ENCODE measurements around the gene LAMB4.

LAMB4 gene, protein sequence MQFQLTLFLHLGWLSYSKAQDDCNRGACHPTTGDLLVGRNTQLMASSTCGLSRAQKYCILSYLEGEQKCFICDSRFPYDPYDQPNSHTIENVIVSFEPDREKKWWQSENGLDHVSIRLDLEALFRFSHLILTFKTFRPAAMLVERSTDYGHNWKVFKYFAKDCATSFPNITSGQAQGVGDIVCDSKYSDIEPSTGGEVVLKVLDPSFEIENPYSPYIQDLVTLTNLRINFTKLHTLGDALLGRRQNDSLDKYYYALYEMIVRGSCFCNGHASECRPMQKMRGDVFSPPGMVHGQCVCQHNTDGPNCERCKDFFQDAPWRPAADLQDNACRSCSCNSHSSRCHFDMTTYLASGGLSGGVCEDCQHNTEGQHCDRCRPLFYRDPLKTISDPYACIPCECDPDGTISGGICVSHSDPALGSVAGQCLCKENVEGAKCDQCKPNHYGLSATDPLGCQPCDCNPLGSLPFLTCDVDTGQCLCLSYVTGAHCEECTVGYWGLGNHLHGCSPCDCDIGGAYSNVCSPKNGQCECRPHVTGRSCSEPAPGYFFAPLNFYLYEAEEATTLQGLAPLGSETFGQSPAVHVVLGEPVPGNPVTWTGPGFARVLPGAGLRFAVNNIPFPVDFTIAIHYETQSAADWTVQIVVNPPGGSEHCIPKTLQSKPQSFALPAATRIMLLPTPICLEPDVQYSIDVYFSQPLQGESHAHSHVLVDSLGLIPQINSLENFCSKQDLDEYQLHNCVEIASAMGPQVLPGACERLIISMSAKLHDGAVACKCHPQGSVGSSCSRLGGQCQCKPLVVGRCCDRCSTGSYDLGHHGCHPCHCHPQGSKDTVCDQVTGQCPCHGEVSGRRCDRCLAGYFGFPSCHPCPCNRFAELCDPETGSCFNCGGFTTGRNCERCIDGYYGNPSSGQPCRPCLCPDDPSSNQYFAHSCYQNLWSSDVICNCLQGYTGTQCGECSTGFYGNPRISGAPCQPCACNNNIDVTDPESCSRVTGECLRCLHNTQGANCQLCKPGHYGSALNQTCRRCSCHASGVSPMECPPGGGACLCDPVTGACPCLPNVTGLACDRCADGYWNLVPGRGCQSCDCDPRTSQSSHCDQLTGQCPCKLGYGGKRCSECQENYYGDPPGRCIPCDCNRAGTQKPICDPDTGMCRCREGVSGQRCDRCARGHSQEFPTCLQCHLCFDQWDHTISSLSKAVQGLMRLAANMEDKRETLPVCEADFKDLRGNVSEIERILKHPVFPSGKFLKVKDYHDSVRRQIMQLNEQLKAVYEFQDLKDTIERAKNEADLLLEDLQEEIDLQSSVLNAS (N-terminal part only)

GRCh38 chr7:108130261-108130660, at the start of gene LAMB4:
LAMB4 (minus strand) TSS chr7:108130361; CDS start chr7:108123164, 7,197 bp downstream.
- peaks cover 10% of the 10 kb centered on the region for H3K27me3 Mint-ChIP-seq
- peaks cover 6% of the 10 kb centered on the region for H3K4me1 Mint-ChIP-seq
- H3K27ac Mint-ChIP-seq: no peak within 1 kb of the TSS
- H3K36me3 Mint-ChIP-seq (ENCODE audit: low read depth): no peaks in the 10 kb centered on the region
- no peak for ATAC-seq
- DNase-seq: no peak
- no peaks in the 10 kb centered on the region for H3K9me3 Mint-ChIP-seq
- H3K4me3 Mint-ChIP-seq: no peak within 1 kb of the TSS

GRCh38 chr7:108178398-108178797, 48.2 kb upstream of the LAMB4 start:
- H3K4me1 Mint-ChIP-seq: no peaks in the 10 kb centered on the region
- no peaks in the 10 kb centered on the region for H3K27me3 Mint-ChIP-seq
- ATAC-seq (no peak), DNase-seq (no peak)
- no peak overlapping the region for H3K4me3 Mint-ChIP-seq
- H3K36me3 Mint-ChIP-seq (ENCODE audit: low read depth): no peaks in the 10 kb centered on the region
- H3K9me3 Mint-ChIP-seq: no peaks in the 10 kb centered on the region
- H3K27ac Mint-ChIP-seq: no peak overlapping the region

DNA sequence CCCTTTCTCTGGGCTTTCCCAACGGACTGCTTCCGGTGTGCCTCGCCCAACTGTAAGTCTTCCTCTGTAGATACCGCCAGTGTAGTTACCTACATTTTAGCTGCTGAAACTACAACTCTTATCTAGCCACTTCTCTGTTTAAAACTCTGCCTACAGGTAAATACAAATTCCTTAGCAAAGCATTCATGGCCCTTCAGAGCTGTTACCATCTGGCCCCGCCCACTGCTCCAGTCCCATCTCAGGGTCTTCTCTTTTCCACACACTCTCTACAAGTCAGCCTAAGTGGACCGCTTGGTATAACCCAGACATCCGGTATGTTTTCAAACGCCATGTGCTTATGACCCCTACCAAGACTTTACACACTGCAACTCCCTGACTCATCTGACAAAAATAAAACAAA, 41.0 kb upstream of the LAMB4 start:
- Mint-ChIP-seq H3K27me3 (no peaks in the 10 kb centered on the region), H3K4me1 (no peaks in the 10 kb centered on the region), H3K4me3 (no peak overlapping the region), H3K36me3 (ENCODE audit: low read depth) (no peaks in the 10 kb centered on the region), H3K27ac (no peak overlapping the region), H3K9me3 (no peaks in the 10 kb centered on the region)
- DNase-seq (no peak), ATAC-seq (no peak)

GRCh38 chr7:108170251-108170650, 40.1 kb upstream of the LAMB4 start:
- DNase-seq (no peak), ATAC-seq (no peak)
- no peaks in the 10 kb centered on the region for H3K9me3 Mint-ChIP-seq
- no peak overlapping the region for H3K4me3 Mint-ChIP-seq
- no peaks in the 10 kb centered on the region for H3K36me3 Mint-ChIP-seq (ENCODE audit: low read depth)
- no peak overlapping the region for H3K27ac Mint-ChIP-seq
- H3K4me1 Mint-ChIP-seq: no peaks in the 10 kb centered on the region
- no peaks in the 10 kb centered on the region for H3K27me3 Mint-ChIP-seq

- H3K4me1 Mint-ChIP-seq: no peaks in the 10 kb centered on the region
- ATAC-seq: no peak
- H3K9me3 Mint-ChIP-seq: peaks cover 3% of the 10 kb centered on the region
- H3K27ac Mint-ChIP-seq: no peak overlapping the region
- no peak overlapping the region for H3K4me3 Mint-ChIP-seq
- no peaks in the 10 kb centered on the region for H3K27me3 Mint-ChIP-seq
- H3K36me3 Mint-ChIP-seq (ENCODE audit: low read depth): peaks cover 2% of the 10 kb centered on the region
- no peak for DNase-seq
Measured at GRCh38 chr7:108167460-108167859, 37.3 kb upstream of the LAMB4 start.

DNA sequence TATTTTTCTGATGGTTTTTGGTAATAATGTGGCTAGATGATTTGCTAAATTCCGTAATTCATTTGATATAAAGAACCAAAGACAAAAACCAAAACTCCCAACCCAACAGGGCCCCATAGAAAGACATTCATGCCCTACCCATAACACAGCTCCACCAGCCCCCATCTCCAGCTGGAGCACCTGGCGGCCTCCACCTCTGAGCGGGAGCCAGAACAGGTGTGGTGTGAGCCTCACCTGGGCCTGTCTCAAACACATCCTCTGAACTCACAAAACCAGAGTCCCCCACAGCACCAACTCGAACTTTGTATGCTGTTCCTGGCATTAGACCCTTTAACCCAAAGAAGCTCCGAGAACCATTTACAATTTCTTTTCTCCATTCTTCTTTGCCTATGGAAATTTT, 36.5 kb upstream of the LAMB4 start:
- H3K4me3 Mint-ChIP-seq: no peak overlapping the region
- no peaks in the 10 kb centered on the region for H3K27me3 Mint-ChIP-seq

GRCh38 chr7:108165723-108166122, 35.6 kb upstream of the LAMB4 start:
- H3K4me1 Mint-ChIP-seq: no peaks in the 10 kb centered on the region
- H3K27me3 Mint-ChIP-seq: peaks cover 2% of the 10 kb centered on the region
- H3K9me3 Mint-ChIP-seq: peaks cover 3% of the 10 kb centered on the region
- H3K4me3 Mint-ChIP-seq: no peak overlapping the region
- H3K27ac Mint-ChIP-seq: no peak overlapping the region
- no peak for DNase-seq
- ATAC-seq: no peak
- H3K36me3 Mint-ChIP-seq (ENCODE audit: low read depth): peaks cover 2% of the 10 kb centered on the region

More for the DNA sequence above, 36.5 kb upstream of the LAMB4 start:
- DNase-seq (no peak), ATAC-seq (no peak)
- H3K36me3 Mint-ChIP-seq (ENCODE audit: low read depth): peaks cover 2% of the 10 kb centered on the region
- H3K27ac Mint-ChIP-seq: no peak overlapping the region
- no peaks in the 10 kb centered on the region for H3K4me1 Mint-ChIP-seq
- H3K9me3 Mint-ChIP-seq: peaks cover 3% of the 10 kb centered on the region

DNA sequence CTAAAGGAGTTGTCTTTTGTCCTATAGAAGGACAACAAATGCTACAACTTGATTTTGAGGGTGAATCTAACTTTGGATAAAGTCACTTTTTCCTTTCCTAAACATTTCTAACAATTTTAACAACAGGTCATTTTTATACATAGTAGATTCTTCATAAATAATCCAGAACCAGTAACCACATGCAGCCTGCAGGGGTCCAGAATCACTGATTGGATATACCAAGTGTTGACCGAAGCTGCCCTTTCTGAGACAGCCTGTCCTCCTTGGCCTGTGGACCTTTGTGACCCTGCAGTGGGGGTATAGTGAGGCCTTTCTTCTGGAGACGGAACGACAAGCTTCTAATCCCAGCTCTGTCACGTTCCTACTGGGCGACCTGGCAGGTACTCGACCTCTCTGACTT, 34.8 kb upstream of the LAMB4 start:
- Mint-ChIP-seq H3K4me1 (no peaks in the 10 kb centered on the region), H3K27me3 (peaks cover 2% of the 10 kb centered on the region), H3K9me3 (peaks cover 3% of the 10 kb centered on the region), H3K27ac (no peak overlapping the region), H3K36me3 (ENCODE audit: low read depth) (peaks cover 2% of the 10 kb centered on the region), H3K4me3 (no peak overlapping the region)
- DNase-seq (no peak), ATAC-seq (no peak)

GRCh38 chr7:108164342-108164741, 34.2 kb upstream of the LAMB4 start:
- Mint-ChIP-seq H3K9me3 (peaks cover 3% of the 10 kb centered on the region), H3K27ac (no peak overlapping the region), H3K36me3 (ENCODE audit: low read depth) (peaks cover 2% of the 10 kb centered on the region), H3K4me1 (no peaks in the 10 kb centered on the region), H3K27me3 (peaks cover 2% of the 10 kb centered on the region), H3K4me3 (no peak overlapping the region)
- ATAC-seq (no peak), DNase-seq (no peak)

GRCh38 chr7:108158776-108159175, 28.6 kb upstream of the LAMB4 start:
- Mint-ChIP-seq H3K27me3 (peaks cover 4% of the 10 kb centered on the region), H3K9me3 (peaks cover 3% of the 10 kb centered on the region), H3K4me1 (peaks cover 3% of the 10 kb centered on the region), H3K36me3 (ENCODE audit: low read depth) (peaks cover 2% of the 10 kb centered on the region), H3K27ac (no peak overlapping the region), H3K4me3 (no peak overlapping the region)
- ATAC-seq (no peak), DNase-seq (no peak)

- no peak for ATAC-seq
- Mint-ChIP-seq H3K4me1 (peaks cover 3% of the 10 kb centered on the region), H3K27me3 (peaks cover 4% of the 10 kb centered on the region), H3K27ac (no peak overlapping the region), H3K36me3 (ENCODE audit: low read depth) (no peaks in the 10 kb centered on the region), H3K4me3 (no peak overlapping the region), H3K9me3 (no peaks in the 10 kb centered on the region)
- no peak for DNase-seq
Measured at GRCh38 chr7:108157606-108158335, 27.6 kb upstream of the LAMB4 start.

DNA sequence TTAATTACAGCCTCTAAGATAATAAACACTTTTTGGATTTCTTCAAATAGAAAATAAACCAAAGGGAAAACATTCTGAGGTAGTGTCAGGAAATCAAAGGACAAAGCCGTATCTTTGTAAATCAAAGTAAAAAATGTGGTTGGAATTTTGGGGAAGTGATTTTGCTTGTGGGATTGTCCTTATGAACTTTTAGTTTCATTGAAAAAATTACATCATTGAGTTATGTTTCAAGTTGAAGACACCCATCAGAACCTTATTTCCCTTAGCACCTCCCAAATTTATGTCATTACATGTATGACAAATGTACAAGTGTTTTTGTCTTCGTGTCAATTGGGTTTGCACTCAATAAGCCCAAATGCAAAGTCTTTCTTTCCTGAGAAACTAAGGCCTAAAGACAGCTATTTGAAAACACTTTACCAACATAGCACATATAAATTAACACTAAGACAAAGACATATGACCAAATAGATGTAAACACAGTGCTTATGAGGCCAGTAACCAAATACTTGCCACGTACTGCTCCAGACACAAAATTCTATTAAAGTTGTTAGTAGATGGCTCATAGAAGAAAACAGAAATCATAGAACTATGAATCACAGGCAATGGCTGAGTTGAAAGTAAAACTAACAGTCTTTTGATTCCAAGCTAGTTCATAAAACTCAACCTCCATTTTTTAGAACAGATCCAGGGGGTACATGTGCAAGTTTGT, 26.9 kb upstream of the LAMB4 start:
- peaks cover 3% of the 10 kb centered on the region for H3K4me1 Mint-ChIP-seq
- H3K27me3 Mint-ChIP-seq: peaks cover 4% of the 10 kb centered on the region
- H3K27ac Mint-ChIP-seq: no peak overlapping the region
- H3K4me3 Mint-ChIP-seq: no peak overlapping the region
- ATAC-seq (no peak), DNase-seq (no peak)
- H3K9me3 Mint-ChIP-seq: no peaks in the 10 kb centered on the region
- no peaks in the 10 kb centered on the region for H3K36me3 Mint-ChIP-seq (ENCODE audit: low read depth)

- Mint-ChIP-seq H3K36me3 (ENCODE audit: low read depth) (no peaks in the 10 kb centered on the region), H3K4me3 (no peak overlapping the region), H3K27ac (no peak overlapping the region), H3K9me3 (no peaks in the 10 kb centered on the region), H3K27me3 (peaks cover 1% of the 10 kb centered on the region), H3K4me1 (no peaks in the 10 kb centered on the region)
- DNase-seq (no peak), ATAC-seq (no peak)
Measured at GRCh38 chr7:108152198-108152597, 22.0 kb upstream of the LAMB4 start.

Data from activated naive CD8-positive, alpha-beta T cell treated with anti-CD3 and anti-CD28 coated beads, Interleukin-2, amount 50 U/mL, for 24 hours (primary cell).